B cell (primary cell): Measurements from ENCODE around the gene RAMAC.

ENCODE experiments used
- CTCF ChIP-seq: fragments of 200-600 bp; IDR thresholded peaks from one replicate; pipeline ENCODE4 v1.8.0; 2022; ENCODE audit warnings: antibody characterized with exemption, mild to moderate bottlenecking
- EZH2 ChIP-seq: IDR thresholded peaks from 2 replicates; pipeline ENCODE4 v1.6.1; 2012; ENCODE audit warnings: borderline replicate concordance, low read depth, mild to moderate bottlenecking, moderate library complexity, low read length; ENCODE audit not compliant: insufficient read depth, poor library complexity, severe bottlenecking

GRCh38 chr15:83011271-83012075 lies 25.5 kb downstream of the RAMAC start, which contains the start of gene C15orf40:
- TF ChIP-seq CTCF (no peak), EZH2 (no peak)
